DMS 273 (cell line): ENCODE data around the gene EML3.

Experiments
- DNase-seq: peaks from one replicate; lab custom pipeline; 2025; ENCODE audit not compliant: unreplicated experiment; lab: John Stamatoyannopoulos, UW

EML3 gene

DNA sequence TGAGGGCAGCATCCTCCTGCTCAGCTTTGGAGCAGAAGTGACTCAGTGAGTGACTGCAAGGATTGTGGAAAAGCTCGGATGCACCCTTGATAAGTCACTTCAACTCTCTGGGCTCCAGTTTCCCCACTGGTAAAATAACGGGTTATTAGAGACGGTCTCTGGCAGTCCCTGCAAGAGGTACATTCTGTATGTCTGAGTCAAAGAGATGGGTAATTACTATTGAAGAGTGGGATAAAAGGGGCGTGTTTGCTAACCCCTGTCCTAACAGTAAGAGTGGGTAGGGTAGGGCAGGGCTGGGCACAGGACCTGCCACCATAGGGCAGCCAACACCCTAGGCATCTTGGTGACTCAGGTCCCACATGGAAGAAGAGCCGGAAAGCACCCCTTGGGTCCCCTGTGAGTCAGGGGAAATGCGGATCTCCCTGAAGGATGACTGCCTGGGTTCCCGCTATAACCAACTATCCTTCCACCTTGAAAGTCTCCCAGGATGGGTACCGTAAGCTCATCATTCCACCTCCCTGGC is 58.7 kb downstream of the EML3 start:
- no peak for DNase-seq

DNA sequence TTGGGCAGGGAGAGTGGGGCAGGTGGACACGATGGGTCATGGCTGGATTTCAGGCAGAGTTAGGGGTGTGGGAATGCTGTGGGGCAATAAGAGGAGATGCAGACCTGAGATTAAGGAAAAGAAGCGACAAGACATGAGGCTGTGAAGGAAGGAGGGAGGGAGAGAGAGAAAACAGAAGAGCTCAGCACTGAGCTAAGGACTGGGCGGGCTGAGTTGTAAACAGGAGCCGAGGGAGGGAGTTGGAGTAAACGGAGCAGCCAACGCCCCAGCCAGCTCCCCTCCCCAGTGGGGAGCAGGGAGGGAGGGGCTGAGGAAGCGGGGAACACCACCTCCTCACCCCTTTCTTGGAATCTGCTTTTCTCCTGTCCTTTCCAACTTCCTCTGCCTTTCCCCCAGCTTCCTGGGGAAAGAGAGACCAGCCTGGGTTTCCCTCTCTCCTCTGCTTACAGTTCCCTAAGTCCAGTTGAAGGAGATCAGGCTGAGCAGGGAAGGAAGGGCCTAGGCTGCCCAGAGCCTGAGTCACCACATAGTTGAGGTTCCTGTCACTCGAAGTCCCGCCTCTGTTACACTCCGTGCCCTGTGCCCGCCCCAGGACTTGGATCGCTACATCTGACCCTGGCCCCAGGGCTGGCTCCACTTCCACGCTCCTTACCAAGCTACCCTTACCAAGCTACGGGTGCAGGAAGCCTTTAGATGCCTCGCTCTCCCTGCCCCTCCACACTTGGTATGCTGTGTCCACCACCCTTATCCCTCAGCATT is 59.3 kb downstream of the EML3 start:
- DNase-seq, result peak; percentile 50

DNA sequence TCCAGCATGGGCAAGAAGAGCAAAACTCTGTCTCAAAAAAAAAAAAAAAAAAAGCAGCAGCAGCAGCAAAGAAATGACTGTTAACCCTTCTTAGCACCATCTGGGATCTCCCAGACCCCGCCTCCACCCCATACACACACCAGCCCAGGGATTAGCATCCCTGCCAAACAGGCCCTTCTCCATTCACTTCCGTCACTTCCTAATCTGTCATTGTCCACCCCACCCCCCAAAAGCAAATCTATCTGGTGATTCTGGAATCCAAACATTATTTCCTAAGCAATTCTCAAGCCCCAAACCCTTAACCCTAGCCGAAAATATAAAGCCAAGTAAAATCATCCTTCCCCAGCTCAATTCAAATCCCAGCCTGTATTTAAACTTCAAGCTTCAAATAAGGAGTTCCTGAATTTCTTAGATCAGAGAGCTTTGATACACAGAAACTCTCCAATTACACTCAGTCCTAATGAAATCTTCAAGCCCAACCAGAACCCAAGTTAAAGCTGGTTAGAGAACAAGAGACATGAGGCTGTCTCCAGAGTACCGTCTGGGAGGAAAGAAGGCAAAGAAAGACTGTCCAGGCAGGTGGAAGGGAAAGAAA is 60.0 kb downstream of the EML3 start:
- DNase-seq, result peak; percentile 62
